GM23338 (cell line): ENCODE data around the gene L3HYPDH.

Experiments
- CREB1 ChIP-seq: fragments of 250-450 bp; sonication (Bioruptor Pico); IDR thresholded peaks from 2 replicates; pipeline ENCODE4 v1.5.0; 2020; ENCODE audit warnings: low read depth, mild to moderate bottlenecking, moderate library complexity
- EZH2 ChIP-seq: fragments of 200-600 bp; sonication (generic); IDR thresholded peaks from one replicate; pipeline ENCODE4 v1.8.0; 2017; ENCODE audit warnings: antibody characterized with exemption, mild to moderate bottlenecking, low read depth; ENCODE audit not compliant: unreplicated experiment
- EZH2phosphoT487 ChIP-seq: fragments of 200-600 bp; sonication (generic); IDR thresholded peaks from one replicate; pipeline ENCODE4 v1.8.1; 2018; ENCODE audit warnings: antibody characterized with exemption; ENCODE audit not compliant: unreplicated experiment
- JUNB ChIP-seq: IDR thresholded peaks from one replicate; pipeline ENCODE4 v1.6.1; 2016; ENCODE audit warnings: antibody characterized with exemption; ENCODE audit not compliant: unreplicated experiment
- POLR2AphosphoS5 ChIP-seq: IDR thresholded peaks from 2 replicates; pipeline ENCODE4 v1.6.1; 2016; ENCODE audit warnings: antibody characterized with exemption, low read depth
- TF ChIP-seq, protein P1 (sequence below), 2 experiments: fragments of 200-600 bp in 1 of 2; sonication (generic) in 1 of 2; conservative IDR thresholded peaks; 2 replicates each; pipeline versions ENCODE4 v1.5.1 to v1.6.1; 2016 to 2017; ENCODE audit warnings: antibody characterized with exemption in 2 of 2, low read depth in 2 of 2, mild to moderate bottlenecking in 2 of 2, moderate library complexity in 1 of 2
- TF ChIP-seq, protein P2 (sequence below): IDR thresholded peaks from one replicate; pipeline ENCODE4 v1.6.1; 2018; ENCODE audit warnings: antibody characterized with exemption; ENCODE audit not compliant: unreplicated experiment
- TF ChIP-seq, protein P3 (sequence below): IDR thresholded peaks from 2 replicates; pipeline ENCODE4 v1.6.1; 2016; ENCODE audit warnings: antibody characterized with exemption
- TF ChIP-seq, protein P4 (sequence below): fragments of 250-450 bp; sonication (Bioruptor Pico); IDR thresholded peaks from 2 replicates; pipeline ENCODE4 v1.5.0; 2020; ENCODE audit warnings: mild to moderate bottlenecking, moderate library complexity

DNA sequence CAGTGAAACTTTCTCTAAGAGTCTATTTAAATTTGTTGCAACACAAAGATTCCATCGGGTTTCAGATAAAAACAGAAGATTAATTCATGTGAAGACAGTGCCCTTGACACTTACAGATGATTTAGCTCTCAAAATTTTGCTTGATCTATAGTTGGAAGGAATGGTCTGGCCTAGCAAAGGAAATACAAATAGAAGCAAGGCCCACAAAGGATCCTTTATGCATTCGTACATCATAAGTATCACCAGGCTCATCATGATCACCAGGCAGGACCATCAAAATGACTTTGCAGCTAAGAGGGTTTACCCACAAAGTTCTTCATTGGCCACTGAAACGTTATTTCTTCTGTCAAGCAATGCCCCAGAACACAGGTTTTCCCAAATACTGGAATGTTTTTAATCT lies 24.9 kb upstream of the L3HYPDH start:
- TF ChIP-seq, protein P1, sequence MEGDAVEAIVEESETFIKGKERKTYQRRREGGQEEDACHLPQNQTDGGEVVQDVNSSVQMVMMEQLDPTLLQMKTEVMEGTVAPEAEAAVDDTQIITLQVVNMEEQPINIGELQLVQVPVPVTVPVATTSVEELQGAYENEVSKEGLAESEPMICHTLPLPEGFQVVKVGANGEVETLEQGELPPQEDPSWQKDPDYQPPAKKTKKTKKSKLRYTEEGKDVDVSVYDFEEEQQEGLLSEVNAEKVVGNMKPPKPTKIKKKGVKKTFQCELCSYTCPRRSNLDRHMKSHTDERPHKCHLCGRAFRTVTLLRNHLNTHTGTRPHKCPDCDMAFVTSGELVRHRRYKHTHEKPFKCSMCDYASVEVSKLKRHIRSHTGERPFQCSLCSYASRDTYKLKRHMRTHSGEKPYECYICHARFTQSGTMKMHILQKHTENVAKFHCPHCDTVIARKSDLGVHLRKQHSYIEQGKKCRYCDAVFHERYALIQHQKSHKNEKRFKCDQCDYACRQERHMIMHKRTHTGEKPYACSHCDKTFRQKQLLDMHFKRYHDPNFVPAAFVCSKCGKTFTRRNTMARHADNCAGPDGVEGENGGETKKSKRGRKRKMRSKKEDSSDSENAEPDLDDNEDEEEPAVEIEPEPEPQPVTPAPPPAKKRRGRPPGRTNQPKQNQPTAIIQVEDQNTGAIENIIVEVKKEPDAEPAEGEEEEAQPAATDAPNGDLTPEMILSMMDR (conservative IDR thresholded peaks at IDR 0.05; ENCODE audit: low read depth in 2 of 2) = no peak
- TF ChIP-seq POLR2AphosphoS5 (no peak), EZH2 (no peak), CREB1 (no peak), JUNB (no peak), EZH2phosphoT487 (no peak)
- TF ChIP-seq, protein P2, sequence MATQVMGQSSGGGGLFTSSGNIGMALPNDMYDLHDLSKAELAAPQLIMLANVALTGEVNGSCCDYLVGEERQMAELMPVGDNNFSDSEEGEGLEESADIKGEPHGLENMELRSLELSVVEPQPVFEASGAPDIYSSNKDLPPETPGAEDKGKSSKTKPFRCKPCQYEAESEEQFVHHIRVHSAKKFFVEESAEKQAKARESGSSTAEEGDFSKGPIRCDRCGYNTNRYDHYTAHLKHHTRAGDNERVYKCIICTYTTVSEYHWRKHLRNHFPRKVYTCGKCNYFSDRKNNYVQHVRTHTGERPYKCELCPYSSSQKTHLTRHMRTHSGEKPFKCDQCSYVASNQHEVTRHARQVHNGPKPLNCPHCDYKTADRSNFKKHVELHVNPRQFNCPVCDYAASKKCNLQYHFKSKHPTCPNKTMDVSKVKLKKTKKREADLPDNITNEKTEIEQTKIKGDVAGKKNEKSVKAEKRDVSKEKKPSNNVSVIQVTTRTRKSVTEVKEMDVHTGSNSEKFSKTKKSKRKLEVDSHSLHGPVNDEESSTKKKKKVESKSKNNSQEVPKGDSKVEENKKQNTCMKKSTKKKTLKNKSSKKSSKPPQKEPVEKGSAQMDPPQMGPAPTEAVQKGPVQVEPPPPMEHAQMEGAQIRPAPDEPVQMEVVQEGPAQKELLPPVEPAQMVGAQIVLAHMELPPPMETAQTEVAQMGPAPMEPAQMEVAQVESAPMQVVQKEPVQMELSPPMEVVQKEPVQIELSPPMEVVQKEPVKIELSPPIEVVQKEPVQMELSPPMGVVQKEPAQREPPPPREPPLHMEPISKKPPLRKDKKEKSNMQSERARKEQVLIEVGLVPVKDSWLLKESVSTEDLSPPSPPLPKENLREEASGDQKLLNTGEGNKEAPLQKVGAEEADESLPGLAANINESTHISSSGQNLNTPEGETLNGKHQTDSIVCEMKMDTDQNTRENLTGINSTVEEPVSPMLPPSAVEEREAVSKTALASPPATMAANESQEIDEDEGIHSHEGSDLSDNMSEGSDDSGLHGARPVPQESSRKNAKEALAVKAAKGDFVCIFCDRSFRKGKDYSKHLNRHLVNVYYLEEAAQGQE = no peak
- TF ChIP-seq, protein P3, sequence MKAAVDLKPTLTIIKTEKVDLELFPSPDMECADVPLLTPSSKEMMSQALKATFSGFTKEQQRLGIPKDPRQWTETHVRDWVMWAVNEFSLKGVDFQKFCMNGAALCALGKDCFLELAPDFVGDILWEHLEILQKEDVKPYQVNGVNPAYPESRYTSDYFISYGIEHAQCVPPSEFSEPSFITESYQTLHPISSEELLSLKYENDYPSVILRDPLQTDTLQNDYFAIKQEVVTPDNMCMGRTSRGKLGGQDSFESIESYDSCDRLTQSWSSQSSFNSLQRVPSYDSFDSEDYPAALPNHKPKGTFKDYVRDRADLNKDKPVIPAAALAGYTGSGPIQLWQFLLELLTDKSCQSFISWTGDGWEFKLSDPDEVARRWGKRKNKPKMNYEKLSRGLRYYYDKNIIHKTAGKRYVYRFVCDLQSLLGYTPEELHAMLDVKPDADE = no peak
- TF ChIP-seq, protein P4, sequence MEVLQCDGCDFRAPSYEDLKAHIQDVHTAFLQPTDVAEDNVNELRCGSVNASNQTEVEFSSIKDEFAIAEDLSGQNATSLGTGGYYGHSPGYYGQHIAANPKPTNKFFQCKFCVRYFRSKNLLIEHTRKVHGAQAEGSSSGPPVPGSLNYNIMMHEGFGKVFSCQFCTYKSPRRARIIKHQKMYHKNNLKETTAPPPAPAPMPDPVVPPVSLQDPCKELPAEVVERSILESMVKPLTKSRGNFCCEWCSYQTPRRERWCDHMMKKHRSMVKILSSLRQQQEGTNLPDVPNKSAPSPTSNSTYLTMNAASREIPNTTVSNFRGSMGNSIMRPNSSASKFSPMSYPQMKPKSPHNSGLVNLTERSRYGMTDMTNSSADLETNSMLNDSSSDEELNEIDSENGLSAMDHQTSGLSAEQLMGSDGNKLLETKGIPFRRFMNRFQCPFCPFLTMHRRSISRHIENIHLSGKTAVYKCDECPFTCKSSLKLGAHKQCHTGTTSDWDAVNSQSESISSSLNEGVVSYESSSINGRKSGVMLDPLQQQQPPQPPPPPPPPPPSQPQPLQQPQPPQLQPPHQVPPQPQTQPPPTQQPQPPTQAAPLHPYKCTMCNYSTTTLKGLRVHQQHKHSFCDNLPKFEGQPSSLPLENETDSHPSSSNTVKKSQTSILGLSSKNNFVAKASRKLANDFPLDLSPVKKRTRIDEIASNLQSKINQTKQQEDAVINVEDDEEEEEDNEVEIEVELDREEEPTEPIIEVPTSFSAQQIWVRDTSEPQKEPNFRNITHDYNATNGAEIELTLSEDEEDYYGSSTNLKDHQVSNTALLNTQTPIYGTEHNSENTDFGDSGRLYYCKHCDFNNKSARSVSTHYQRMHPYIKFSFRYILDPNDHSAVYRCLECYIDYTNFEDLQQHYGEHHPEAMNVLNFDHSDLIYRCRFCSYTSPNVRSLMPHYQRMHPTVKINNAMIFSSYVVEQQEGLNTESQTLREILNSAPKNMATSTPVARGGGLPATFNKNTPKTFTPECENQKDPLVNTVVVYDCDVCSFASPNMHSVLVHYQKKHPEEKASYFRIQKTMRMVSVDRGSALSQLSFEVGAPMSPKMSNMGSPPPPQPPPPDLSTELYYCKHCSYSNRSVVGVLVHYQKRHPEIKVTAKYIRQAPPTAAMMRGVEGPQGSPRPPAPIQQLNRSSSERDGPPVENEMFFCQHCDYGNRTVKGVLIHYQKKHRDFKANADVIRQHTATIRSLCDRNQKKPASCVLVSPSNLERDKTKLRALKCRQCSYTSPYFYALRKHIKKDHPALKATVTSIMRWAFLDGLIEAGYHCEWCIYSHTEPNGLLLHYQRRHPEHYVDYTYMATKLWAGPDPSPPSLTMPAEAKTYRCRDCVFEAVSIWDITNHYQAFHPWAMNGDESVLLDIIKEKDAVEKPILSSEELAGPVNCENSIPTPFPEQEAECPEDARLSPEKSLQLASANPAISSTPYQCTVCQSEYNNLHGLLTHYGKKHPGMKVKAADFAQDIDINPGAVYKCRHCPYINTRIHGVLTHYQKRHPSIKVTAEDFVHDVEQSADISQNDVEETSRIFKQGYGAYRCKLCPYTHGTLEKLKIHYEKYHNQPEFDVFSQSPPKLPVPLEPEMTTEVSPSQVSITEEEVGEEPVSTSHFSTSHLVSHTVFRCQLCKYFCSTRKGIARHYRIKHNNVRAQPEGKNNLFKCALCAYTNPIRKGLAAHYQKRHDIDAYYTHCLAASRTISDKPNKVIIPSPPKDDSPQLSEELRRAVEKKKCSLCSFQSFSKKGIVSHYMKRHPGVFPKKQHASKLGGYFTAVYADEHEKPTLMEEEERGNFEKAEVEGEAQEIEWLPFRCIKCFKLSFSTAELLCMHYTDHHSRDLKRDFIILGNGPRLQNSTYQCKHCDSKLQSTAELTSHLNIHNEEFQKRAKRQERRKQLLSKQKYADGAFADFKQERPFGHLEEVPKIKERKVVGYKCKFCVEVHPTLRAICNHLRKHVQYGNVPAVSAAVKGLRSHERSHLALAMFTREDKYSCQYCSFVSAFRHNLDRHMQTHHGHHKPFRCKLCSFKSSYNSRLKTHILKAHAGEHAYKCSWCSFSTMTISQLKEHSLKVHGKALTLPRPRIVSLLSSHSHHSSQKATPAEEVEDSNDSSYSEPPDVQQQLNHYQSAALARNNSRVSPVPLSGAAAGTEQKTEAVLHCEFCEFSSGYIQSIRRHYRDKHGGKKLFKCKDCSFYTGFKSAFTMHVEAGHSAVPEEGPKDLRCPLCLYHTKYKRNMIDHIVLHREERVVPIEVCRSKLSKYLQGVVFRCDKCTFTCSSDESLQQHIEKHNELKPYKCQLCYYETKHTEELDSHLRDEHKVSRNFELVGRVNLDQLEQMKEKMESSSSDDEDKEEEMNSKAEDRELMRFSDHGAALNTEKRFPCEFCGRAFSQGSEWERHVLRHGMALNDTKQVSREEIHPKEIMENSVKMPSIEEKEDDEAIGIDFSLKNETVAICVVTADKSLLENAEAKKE (CRISPR knock-in tag) = no peak
